Gastrocnemius medialis (tissue), 4 donors: ENCODE data around the gene PHOX2A.
"Not testable (repeated sequence)": the region's sequence is repeated elsewhere in the genome, so short reads cannot be mapped to it uniquely, and the experiment has no call there.

Experiments
- CTCF ChIP-seq, 5 experiments: fragments of 450-650 bp in 3 of 5; fragments of 200-600 bp in 2 of 5; sonication (generic) in 2 of 5; IDR thresholded peaks in 4 of 5; conservative IDR thresholded peaks in 1 of 5; 1 replicate in 4 of 5; 2 replicates in 1 of 5; pipeline ENCODE4 v1.5.1; 2016 to 2019; ENCODE audit warnings: antibody characterized with exemption in 5 of 5, mild to moderate bottlenecking in 3 of 5, moderate library complexity in 3 of 5
- POLR2A ChIP-seq, 2 donors: fragments of 450-650 bp; IDR thresholded peaks; one replicate each; pipeline ENCODE4 v1.6.1; 2017; ENCODE audit warnings: antibody characterized with exemption in 2 of 2, mild to moderate bottlenecking in 2 of 2, moderate library complexity in 2 of 2

GRCh38 chr11:72290741-72291140, 46.8 kb upstream of the PHOX2A start:
- TF ChIP-seq POLR2A (IDR thresholded peaks at IDR 0.05): not testable (repeated sequence)
- TF ChIP-seq CTCF (IDR thresholded peaks at IDR 0.05 in 4 of 5, conservative IDR thresholded peaks at IDR 0.05 in 1 of 5): peak in 1 of 5 experiments; percentile 31
